ENCODE measurements around the gene SPDYC. TPM values are rescaled to one million over a fixed set of nuclear protein-coding genes. Genes with fewer than 3 reads are reported as not detected.

Gene SPDYC
- total RNA-seq, 1 experiment from 2014 or later = not detected

GRCh38 chr11:65206901-65207300 lies 36.9 kb downstream of the SPDYC start:
- DNase-seq (ENCODE audit: low read depth) = no peak

- DNase-seq (ENCODE audit: low read depth) = no peak
Measured at GRCh38 chr11:65207918-65208784, 38.1 kb downstream of the SPDYC start.

DNA sequence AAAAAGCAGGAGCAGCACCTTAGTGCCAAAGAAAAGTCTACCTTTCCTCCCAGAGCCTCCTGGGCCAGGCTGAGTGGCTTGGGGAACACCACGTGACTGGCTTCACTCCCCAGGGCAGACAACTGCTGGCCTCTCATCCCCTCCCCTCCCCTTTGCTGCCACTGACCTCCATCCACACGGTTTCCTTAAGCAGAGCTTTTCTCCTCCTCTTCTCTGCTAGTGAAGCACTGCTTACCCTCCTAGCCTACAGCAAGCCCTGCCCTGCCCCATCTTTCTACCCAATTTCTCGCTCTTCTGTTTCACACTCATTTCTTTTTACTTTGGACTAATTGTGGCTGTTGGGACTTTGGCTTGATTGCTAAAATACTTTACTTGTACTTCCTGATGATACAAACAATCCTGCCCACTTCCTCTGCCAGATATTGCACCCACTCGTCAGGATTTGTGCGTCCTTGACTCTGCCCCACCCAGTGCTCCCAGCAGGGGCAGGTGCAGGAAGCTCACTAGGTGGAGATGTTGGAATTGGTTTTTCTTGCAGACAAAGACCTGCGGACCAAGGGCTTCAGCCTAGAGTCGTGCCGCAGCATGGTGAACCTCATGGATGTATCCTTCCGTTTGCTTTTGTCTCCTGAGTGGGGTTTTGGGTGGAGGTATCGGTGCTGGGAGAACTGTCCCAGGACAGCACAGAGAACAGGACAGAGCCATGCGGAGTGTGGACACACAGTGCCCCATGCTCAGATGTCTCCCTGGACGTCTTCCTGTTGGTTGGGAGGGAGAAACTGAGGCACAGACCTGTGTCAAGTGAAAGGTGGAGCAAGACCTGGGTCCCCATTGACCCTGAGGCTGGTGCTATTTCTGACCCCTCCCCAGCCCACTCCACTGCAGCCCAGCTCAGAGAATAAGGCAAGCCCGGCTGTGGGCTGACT lies 39.0 kb downstream of the SPDYC start:
- DNase-seq (ENCODE audit: low read depth) = no peak

DNA sequence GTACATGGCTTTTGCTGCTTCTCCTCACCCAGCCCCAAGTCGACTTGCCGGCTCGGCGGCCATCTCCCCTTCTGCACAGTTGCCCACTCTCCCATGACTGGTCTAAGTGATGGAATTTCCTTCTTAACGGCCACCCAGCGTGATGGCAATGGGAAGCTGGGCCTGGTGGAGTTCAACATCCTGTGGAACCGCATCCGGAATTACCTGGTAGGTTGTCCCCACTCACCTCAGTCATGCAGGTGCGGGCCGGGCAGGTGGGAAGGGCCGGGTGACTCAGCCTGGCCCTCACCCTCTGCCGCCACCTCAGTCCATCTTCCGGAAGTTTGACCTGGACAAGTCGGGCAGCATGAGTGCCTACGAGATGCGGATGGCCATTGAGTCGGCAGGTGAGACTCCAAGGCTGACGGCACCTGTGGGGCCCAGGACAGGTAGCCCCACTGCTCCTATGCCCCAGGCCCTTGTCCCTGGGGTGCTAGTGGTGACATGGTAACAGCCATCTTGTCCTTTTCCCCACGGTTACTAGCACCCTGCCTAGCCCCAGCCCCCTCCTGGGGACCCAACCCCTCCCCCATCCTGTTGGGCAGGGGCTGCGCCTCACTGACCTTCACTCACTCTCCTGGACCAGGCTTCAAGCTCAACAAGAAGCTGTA lies 39.8 kb downstream of the SPDYC start:
- DNase-seq (ENCODE audit: low read depth) = no peak

GRCh38 chr11:65210361-65210731 lies 40.3 kb downstream of the SPDYC start:
- no peak for DNase-seq (ENCODE audit: low read depth)

- DNase-seq (ENCODE audit: low read depth) = no peak
Measured at GRCh38 chr11:65210748-65211147, 40.7 kb downstream of the SPDYC start.

GRCh38 chr11:65211293-65212105 lies 41.5 kb downstream of the SPDYC start:
- DNase-seq (ENCODE audit: low read depth) = no peak

GRCh38 chr11:65212226-65212801 lies 42.3 kb downstream of the SPDYC start:
- DNase-seq (ENCODE audit: low read depth) = no peak

GRCh38 chr11:65213322-65214211 lies 43.5 kb downstream of the SPDYC start:
- DNase-seq (ENCODE audit: low read depth) = peak; percentile 68

DNA sequence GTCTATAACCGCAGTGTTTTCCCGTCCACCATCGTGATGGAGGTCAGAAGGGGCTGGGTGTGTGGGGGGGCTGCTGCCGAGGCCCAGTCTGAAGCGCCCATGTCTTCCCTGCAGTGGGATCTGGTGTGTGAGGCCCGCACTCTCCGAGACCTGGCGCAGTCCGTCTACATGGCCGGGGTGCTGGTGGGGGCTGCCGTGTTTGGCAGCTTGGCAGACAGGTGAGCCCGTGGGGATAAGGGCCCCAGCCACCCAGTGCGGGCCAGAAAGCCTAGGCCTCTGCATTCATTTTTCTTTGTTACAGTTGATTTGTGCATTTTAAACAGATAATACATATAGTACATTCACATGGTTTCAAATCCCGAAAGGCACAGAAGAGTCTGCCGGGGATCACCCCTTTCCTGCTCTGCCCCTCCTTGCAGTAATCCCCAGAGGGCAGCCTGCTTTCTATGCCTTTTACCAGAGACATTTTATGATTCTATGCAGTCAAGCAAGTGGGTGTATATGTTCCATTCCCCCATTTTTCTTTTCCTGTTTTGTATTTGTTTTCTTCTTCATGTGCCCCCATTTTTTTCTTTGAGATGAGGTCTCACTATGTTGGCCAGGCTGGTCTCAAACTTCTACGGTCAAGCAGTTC lies 44.3 kb downstream of the SPDYC start:
- DNase-seq (ENCODE audit: low read depth) = no peak

GRCh38 chr11:65215441-65216076 lies 45.5 kb downstream of the SPDYC start:
- no peak for DNase-seq (ENCODE audit: low read depth)

DNA sequence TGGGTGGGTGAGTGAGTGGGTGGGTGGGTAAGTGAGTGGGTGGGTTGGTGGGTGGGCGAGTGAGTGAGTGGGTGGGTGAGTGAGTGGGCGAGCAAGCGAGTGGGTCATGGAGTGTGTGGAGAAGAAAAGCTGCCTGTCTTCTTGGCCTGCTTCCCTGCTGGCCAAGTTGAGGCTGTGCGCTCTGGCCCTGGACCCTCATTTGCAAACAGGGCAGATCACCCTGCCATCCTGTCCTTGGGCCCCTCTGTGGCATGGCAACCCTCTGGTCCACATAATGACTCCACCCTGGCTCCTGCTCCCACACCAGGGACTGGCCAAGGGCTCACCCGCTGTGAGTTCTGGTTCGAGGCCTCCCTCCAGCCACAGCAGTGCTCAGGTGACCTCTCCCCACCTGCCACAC lies 46.8 kb downstream of the SPDYC start:
- no peak for DNase-seq (ENCODE audit: low read depth)

DNA sequence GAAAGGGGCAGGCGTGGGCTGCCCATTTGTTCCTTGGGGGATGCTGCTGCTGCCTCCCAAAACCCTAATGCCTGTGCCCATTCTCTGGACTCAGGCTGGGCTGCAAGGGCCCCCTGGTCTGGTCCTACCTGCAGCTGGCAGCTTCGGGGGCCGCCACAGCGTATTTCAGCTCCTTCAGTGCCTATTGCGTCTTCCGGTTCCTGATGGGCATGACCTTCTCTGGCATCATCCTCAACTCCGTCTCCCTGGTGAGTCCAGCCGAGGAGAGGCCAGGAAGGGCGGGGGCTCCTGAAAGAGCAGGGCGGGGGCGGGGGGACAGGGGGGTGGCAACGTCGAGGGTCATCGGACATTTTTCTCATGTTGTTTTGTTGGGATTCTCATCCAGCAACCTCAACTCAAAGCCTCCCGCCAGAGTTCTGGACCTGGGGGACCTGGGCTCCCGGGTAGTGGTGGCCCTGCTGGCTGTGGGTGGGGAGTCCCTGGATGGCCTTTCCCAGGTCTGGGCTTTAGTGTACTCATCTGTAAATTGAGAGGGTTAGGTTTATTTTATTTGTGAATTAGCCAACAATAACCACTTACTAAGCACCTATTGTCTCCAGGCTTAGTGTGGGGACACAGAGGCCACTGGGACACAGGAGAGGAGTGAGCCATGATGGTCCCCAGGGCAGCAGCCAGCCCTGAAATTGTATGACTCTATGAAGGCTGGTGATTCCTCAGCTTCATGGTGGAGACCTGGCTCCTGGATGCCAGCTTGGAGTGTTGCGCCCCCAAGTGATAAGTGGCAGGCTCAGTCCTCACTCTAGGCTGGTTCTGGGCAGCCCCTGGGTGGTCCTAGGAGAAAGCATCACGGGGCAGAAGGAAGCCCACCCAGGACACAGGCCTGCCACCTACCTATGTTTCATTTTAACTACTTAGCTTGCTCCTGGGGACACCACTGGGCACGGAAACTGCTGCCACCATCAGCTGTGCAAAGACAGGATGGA lies 47.7 kb downstream of the SPDYC start:
- no peak for DNase-seq (ENCODE audit: low read depth)

DNA sequence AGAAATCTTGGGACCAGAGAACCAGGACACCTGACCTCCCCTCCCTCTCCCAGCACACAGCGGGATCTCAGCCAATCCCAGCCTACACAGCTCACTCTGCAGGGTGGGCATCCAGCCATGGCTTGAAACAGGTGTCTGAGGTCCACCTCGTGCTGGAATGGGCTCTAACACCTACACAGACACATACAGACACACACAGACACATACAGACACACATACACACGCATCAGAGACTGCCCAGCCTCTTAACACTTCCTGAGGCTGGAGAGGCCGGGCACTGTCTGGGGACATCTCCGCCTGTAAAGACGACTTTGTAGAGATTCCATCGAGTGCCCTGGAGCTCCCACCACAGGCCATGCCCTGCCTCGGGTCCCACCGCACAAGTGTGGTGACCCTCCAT lies 48.4 kb downstream of the SPDYC start:
- DNase-seq (ENCODE audit: low read depth) = no peak

GRCh38 chr11:65219930-65220213 lies 49.8 kb downstream of the SPDYC start:
- peak; percentile 55 for DNase-seq (ENCODE audit: low read depth)

DNA sequence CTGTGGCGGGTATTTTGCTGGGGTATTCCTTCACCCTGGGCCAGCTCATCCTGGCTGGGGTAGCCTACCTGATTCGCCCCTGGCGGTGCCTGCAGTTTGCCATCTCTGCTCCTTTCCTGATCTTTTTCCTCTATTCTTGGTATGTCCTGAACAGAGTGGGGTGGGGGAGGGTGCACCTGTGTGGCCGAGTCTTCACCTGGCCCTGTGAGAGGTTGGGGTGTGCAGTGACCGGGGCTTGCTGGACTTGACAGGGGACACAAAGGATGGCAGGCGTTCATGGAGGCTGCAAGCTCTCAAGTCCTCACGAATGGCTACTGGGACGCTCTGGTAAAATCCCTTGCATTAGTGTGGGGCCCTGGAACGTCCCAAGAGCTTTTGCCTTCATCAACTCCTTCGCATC lies 51.0 kb downstream of the SPDYC start:
- DNase-seq (ENCODE audit: low read depth) = no peak

Data from RPMI7951 (cell line).